Uterine smooth muscle cell (primary cell): ENCODE results near the gene FGF23. TPM values are rescaled to one million over a fixed set of nuclear protein-coding genes. Genes with fewer than 3 reads are reported as not detected.

Experiments used
- total RNA-seq: library from RNA; depleted of rRNA; stranded (reverse); fragments of >200 nt; gene quantifications from 2 replicates; pipeline ENCODE4 v1.2.3, GENCODE V29; 2014

Gene FGF23
- not detected in 2 replicates for total RNA-seq

DNA sequence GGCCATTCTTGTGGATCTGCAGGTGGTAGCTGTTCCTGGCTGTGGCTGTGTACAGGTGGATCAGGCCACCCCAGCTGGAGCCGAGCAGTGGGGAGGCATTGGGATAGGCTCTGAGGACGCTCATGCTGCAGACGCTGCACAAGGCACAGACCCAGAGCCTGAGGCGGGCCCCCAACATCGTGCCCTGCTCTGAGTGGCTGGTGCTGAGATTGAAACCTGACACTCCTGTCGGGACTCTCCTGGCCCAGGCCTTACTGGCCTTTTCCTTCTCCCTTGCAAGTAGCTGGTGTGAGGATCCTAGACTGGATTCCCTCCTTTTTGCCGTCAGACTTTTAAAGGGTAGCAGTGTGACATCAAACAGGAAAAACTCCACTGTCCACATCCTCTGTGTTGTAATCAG lies at the start of gene FGF23:
TSS of gene FGF23 (minus strand) at position 308 of the 400 bp plus-strand sequence. CDS start at position 178, 130 bp downstream.

GRCh38 chr12:4320853-4321701 lies 58.4 kb downstream of the FGF23 start, which contains the start of gene TIGAR:
TSS of gene TIGAR (plus strand) at chr12:4321213. CDS start at chr12:4321272, 59 bp downstream.

Other genes with a start within 250 kb of the FGF23 start
- gene CCND2, start 106.0 kb downstream of the FGF23 start, total RNA-seq, result 26.7 and 62.1 TPM in 2 replicates
- 5.5 and 10.4 TPM in 2 replicates for gene TIGAR, start 58.5 kb downstream of the FGF23 start, total RNA-seq
- not detected in 2 replicates for gene FGF6, start 66.1 kb upstream of the FGF23 start, total RNA-seq
- gene RAD51AP1, start 159.2 kb upstream of the FGF23 start, total RNA-seq, result 10.6 and 41.9 TPM in 2 replicates
- 39.4 and 52.4 TPM in 2 replicates for gene DYRK4, start 182.5 kb upstream of the FGF23 start, total RNA-seq